ENCODE data around the gene SEMA3B. TPM values are rescaled to one million over a fixed set of nuclear protein-coding genes. Genes with fewer than 3 reads are reported as not detected.

Gene SEMA3B
- total and polyA plus RNA-seq, 2 of the 4 experiments (the other 2 are of a cell fraction): 4.3 to 29.3 TPM

- WGBS, 2 experiments (ENCODE audit: extremely low coverage in 2 of 2, insufficient read length in 1 of 2): 75% methylated on average over 4 of the region's 6 CpGs; no CpG with 5 or more reads in 1 of the 2 experiments
- H3K14ac ChIP-seq (replicated peaks; ENCODE audit: low read depth, low read length): no peak overlapping the region
- H3K9me3 ChIP-seq (ENCODE audit: control insufficient read depth, insufficient read depth, low read length): no peaks in the 10 kb centered on the region
- peak overlapping the region; percentile 61 for H2BK5ac ChIP-seq (ENCODE audit: low read depth, low read length, poor library complexity, severe bottlenecking)
- H3K4me1 ChIP-seq (ENCODE audit: control insufficient read depth, insufficient read depth, low read length): peaks cover 13% of the 10 kb centered on the region
- BruUV-seq (replicated peaks): no TSS peak
- intact Hi-C loops (cut with micrococcal nuclease): no loop called here
- ChIA-PET CTCF (no interaction called here), POLR2A (ENCODE audit: unreplicated experiment) (no interaction called here)
- dilution Hi-C loops (cut with HindIII; ENCODE audit: low sequenced_read_pairs, unreplicated experiment): no loop called here
- no peak overlapping the region for H3K4me2 ChIP-seq (ENCODE audit: low read depth, low read length)
- no peak overlapping the region for H4K5ac ChIP-seq (ENCODE audit: low read depth, low read length)
- no peak overlapping the region; a peak in 1 of 4 replicates for H4K8ac ChIP-seq (ENCODE audit: low read depth in 2 of 2, low read length in 2 of 2)
- H3K27ac ChIP-seq (ENCODE audit: insufficient read depth, low read length): no peak overlapping the region
- peaks cover 21% of the 10 kb centered on the region for H3K9me1 ChIP-seq (ENCODE audit: insufficient read depth, low read length)
- H3K18ac ChIP-seq (ENCODE audit: low read depth, low read length): no peak overlapping the region
- H2BK15ac ChIP-seq (ENCODE audit: low read depth, low read length): no peak overlapping the region
- H3K27me3 ChIP-seq (ENCODE audit: control insufficient read depth, insufficient read depth, low read length): no peaks in the 10 kb centered on the region
- peak overlapping the region; percentile 90 for H2AK9ac ChIP-seq (replicated peaks; ENCODE audit: low read depth, low read length, poor library complexity)
- H2BK120ac ChIP-seq (ENCODE audit: low read depth, low read length): no peak overlapping the region
- DNase-seq (no peak), ATAC-seq (ENCODE audit: low read depth) (no peak)
- in situ Hi-C loops (cut with MboI; ENCODE audit: low sequenced_read_pairs): no loop called here
- H3K4ac ChIP-seq (ENCODE audit: low read depth, low read length): no peak overlapping the region
- no peak overlapping the region for H3K56ac ChIP-seq (ENCODE audit: extremely low read depth, insufficient read depth, low read length)
- H4K20me1 ChIP-seq (ENCODE audit: insufficient read depth, low read length): no peaks in the 10 kb centered on the region
- H3K9ac ChIP-seq (ENCODE audit: low read depth, low read length): no peak overlapping the region
- H2AFZ ChIP-seq (replicated peaks; ENCODE audit: low read length, poor library complexity): peak overlapping the region; percentile 95
- no peak overlapping the region for H2BK20ac ChIP-seq (ENCODE audit: low read depth, low read length)
- H3K79me1 ChIP-seq (ENCODE audit: low read depth in 1 of 2, low read length in 2 of 2): peaks cover 13 to 31% of the 10 kb centered on the region in 2 experiments
- no peak overlapping the region for H4K91ac ChIP-seq (ENCODE audit: insufficient read depth, low read depth, low read length)
- H3K36me3 ChIP-seq (ENCODE audit: control insufficient read depth, insufficient read depth, low read length): no peaks in the 10 kb centered on the region
- no peak overlapping the region for H3K4me3 ChIP-seq (ENCODE audit: insufficient read depth, low read depth, low read length)
- no peak for TF ChIP-seq BHLHE40 (IDR thresholded peaks at IDR 0.05; ENCODE audit: low read depth, low read length)
- no peak for TF ChIP-seq RAD21 (IDR thresholded peaks at IDR 0.05; ENCODE audit: low read length)
- TF ChIP-seq NFE2L2 (IDR thresholded peaks at IDR 0.05; ENCODE audit: low read depth, low read length): no peak
- no peak for TF ChIP-seq ELK1 (IDR thresholded peaks at IDR 0.05; ENCODE audit: borderline replicate concordance, low read depth, low read length)
- no peak for TF ChIP-seq MAZ (IDR thresholded peaks at IDR 0.05; ENCODE audit: borderline replicate concordance, low read depth, low read length)
- TF ChIP-seq CEBPB (IDR thresholded peaks at IDR 0.05; ENCODE audit: low read depth, low read length): no peak
- TF ChIP-seq SMC3 (IDR thresholded peaks at IDR 0.05; ENCODE audit: low read depth, low read length): no peak
- 0 out of 2 replicates have a peak overlapping the region, but pooled peaks have one; percentile 9 for H2AK5ac ChIP-seq (ENCODE audit: low read depth, low read length)
- H3K23ac ChIP-seq (ENCODE audit: low read depth, low read length): no peak overlapping the region
Observed at GRCh38 chr3:50300681-50301254, 31.8 kb downstream of the SEMA3B start.
